H9 (cell line): ENCODE measurements around the gene AGGF1. TPM values are rescaled to one million over a fixed set of nuclear protein-coding genes. Genes with fewer than 3 reads are reported as not detected.

ENCODE experiments used
- DNase-seq: peaks from one replicate; pipeline ENCODE4 v3.0.0-alpha.2; 2017
- H2AFZ ChIP-seq: one replicate; pipeline ENCODE4 v1.6.1; 2013; ENCODE audit warnings: mild to moderate bottlenecking, low read length, control low read depth, moderate library complexity
- H2AK5ac ChIP-seq: 2 replicates; pipeline ENCODE4 v1.6.1; 2013; ENCODE audit warnings: low read length, control low read depth, mixed read lengths; ENCODE audit not compliant: insufficient read length
- H2BK120ac ChIP-seq: one replicate; pipeline ENCODE4 v1.6.1; 2013; ENCODE audit warnings: low read depth, mild to moderate bottlenecking, low read length, control low read depth, inconsistent platforms; ENCODE audit not compliant: poor library complexity, severe bottlenecking
- H2BK12ac ChIP-seq: 2 replicates; pipeline ENCODE4 v1.6.1; 2013; ENCODE audit warnings: low read length, control low read depth, mixed read lengths, low read depth; ENCODE audit not compliant: insufficient read length
- H2BK15ac ChIP-seq: 2 replicates; pipeline ENCODE4 v1.6.1; 2013; ENCODE audit warnings: low read depth, low read length, control low read depth
- H2BK20ac ChIP-seq: one replicate; pipeline ENCODE4 v1.6.1; 2013; ENCODE audit warnings: low read depth, mild to moderate bottlenecking, low read length, control low read depth, inconsistent platforms; ENCODE audit not compliant: poor library complexity, severe bottlenecking
- H2BK5ac ChIP-seq: 2 replicates; pipeline ENCODE4 v1.6.1; 2013; ENCODE audit warnings: low read length, control low read depth, mixed read lengths; ENCODE audit not compliant: insufficient read length
- H3K14ac ChIP-seq: 2 replicates; pipeline ENCODE4 v1.6.1; 2013; ENCODE audit warnings: low read length, control low read depth; ENCODE audit not compliant: insufficient read depth
- H3K18ac ChIP-seq: 2 replicates; pipeline ENCODE4 v1.6.1; 2013; ENCODE audit warnings: low read depth, mild to moderate bottlenecking, mixed read lengths, low read length, control low read depth; ENCODE audit not compliant: insufficient read length
- H3K23ac ChIP-seq: 2 replicates; pipeline ENCODE4 v1.6.1; 2013; ENCODE audit warnings: low read length, control low read depth, mixed read lengths, low read depth; ENCODE audit not compliant: insufficient read length
- H3K23me2 ChIP-seq: 2 replicates; pipeline ENCODE4 v1.6.1; 2013; ENCODE audit warnings: low read depth, mild to moderate bottlenecking, mixed read lengths, low read length, control low read depth; ENCODE audit not compliant: insufficient read length, poor library complexity, severe bottlenecking
- H3K27ac ChIP-seq: 2 replicates; pipeline ENCODE4 v1.5.1; 2013; ENCODE audit warnings: low read length, control low read depth, mixed read lengths, low read depth; ENCODE audit not compliant: insufficient read length
- H3K27me3 ChIP-seq: 2 replicates; pipeline ENCODE4 v1.6.1; 2013; ENCODE audit warnings: low read length, control low read depth, inconsistent platforms; ENCODE audit not compliant: insufficient read depth
- H3K4ac ChIP-seq: 2 replicates; pipeline ENCODE4 v1.6.1; 2013; ENCODE audit warnings: low read depth, mild to moderate bottlenecking, control low read depth, inconsistent platforms, low read length, moderate library complexity
- H3K4me1 ChIP-seq: 2 replicates; pipeline ENCODE4 v1.6.1; 2013; ENCODE audit warnings: low read length, control low read depth, inconsistent platforms; ENCODE audit not compliant: insufficient read depth
- H3K4me2 ChIP-seq: 2 replicates; pipeline ENCODE4 v1.6.1; 2013; ENCODE audit warnings: low read length, control low read depth, mixed read lengths; ENCODE audit not compliant: insufficient read length, insufficient read depth
- H3K56ac ChIP-seq: 2 replicates; pipeline ENCODE4 v1.6.1; 2013; ENCODE audit warnings: low read depth, mild to moderate bottlenecking, mixed read lengths, low read length, control low read depth; ENCODE audit not compliant: insufficient read length
- H3K79me1 ChIP-seq: 2 replicates; pipeline ENCODE4 v1.6.1; 2013; ENCODE audit warnings: low read depth, mild to moderate bottlenecking, moderate library complexity, low read length, control low read depth, inconsistent platforms; ENCODE audit not compliant: insufficient read depth, poor library complexity, severe bottlenecking
- H3K79me2 ChIP-seq: 2 replicates; pipeline ENCODE4 v1.6.1; 2013; ENCODE audit warnings: low read length, control low read depth, inconsistent platforms; ENCODE audit not compliant: insufficient read depth
- H3K9ac ChIP-seq: 2 replicates; pipeline ENCODE4 v1.6.1; 2013; ENCODE audit warnings: low read length, control low read depth, mixed read lengths; ENCODE audit not compliant: insufficient read length; ENCODE audit errors: extremely low read depth
- H3K9me3 ChIP-seq: one replicate; pipeline ENCODE4 v1.6.1; 2013; ENCODE audit warnings: low read depth, low read length, inconsistent platforms; ENCODE audit not compliant: control insufficient read depth
- H3T11ph ChIP-seq: one replicate; pipeline ENCODE4 v1.6.1; 2013; ENCODE audit warnings: mild to moderate bottlenecking, low read length, control low read depth, inconsistent platforms
- H4K20me1 ChIP-seq: one replicate; pipeline ENCODE4 v1.6.1; 2013; ENCODE audit not compliant: control insufficient read depth, insufficient read length, insufficient read depth
- H4K5ac ChIP-seq: 2 replicates; pipeline ENCODE4 v1.6.1; 2013; ENCODE audit warnings: low read depth, mild to moderate bottlenecking, mixed read lengths, low read length, control low read depth; ENCODE audit not compliant: insufficient read length
- H4K8ac ChIP-seq: replicated peaks from 2 replicates; pipeline ENCODE4 v1.6.1; 2013; ENCODE audit warnings: low read length, control low read depth, mixed read lengths, low read depth; ENCODE audit not compliant: insufficient read length
- H4K91ac ChIP-seq: 2 replicates; pipeline ENCODE4 v1.6.1; 2013; ENCODE audit warnings: low read depth, mild to moderate bottlenecking, moderate library complexity, mixed read lengths, low read length, control low read depth; ENCODE audit not compliant: insufficient read length
- H3K27ac Mint-ChIP-seq, 3 experiments: 2 replicates in 2 of 3; 3 replicates in 1 of 3; pipeline ENCODE4 v1.8.0; 2020 to 2021; ENCODE audit warnings: mixed read lengths in 3 of 3, mild to moderate bottlenecking in 1 of 3, moderate library complexity in 1 of 3
- H3K27me3 Mint-ChIP-seq: 2 replicates; pipeline ENCODE4 v1.8.0; 2021; ENCODE audit warnings: low read depth, mild to moderate bottlenecking, moderate library complexity, mixed read lengths
- H3K36me3 Mint-ChIP-seq, 3 experiments: 2 replicates in 2 of 3; 3 replicates in 1 of 3; pipeline ENCODE4 v1.8.0; 2020 to 2021; ENCODE audit warnings: low read depth in 3 of 3, mixed read lengths in 3 of 3; ENCODE audit not compliant: insufficient read depth in 1 of 3
- H3K4me1 Mint-ChIP-seq, 2 experiments: 2 replicates each; pipeline ENCODE4 v1.8.0; 2020; ENCODE audit warnings: mixed read lengths in 2 of 2
- H3K4me3 Mint-ChIP-seq, 2 experiments: 2 replicates in 1 of 2; 3 replicates in 1 of 2; pipeline ENCODE4 v1.8.0; 2020 to 2021; ENCODE audit warnings: mild to moderate bottlenecking in 2 of 2, mixed read lengths in 2 of 2, moderate library complexity in 1 of 2
- H3K9me3 Mint-ChIP-seq, 2 experiments: 2 replicates in 1 of 2; 3 replicates in 1 of 2; pipeline ENCODE4 v1.8.0; 2020; ENCODE audit warnings: mild to moderate bottlenecking in 2 of 2, mixed read lengths in 2 of 2, moderate library complexity in 1 of 2
- WGBS: extraction: QIAGEN DNeasy Blood & Tissue Kit; methylation state at CpG from one replicate; pipeline ENCODE4 v1.1.7; 2013; ENCODE audit warnings: missing lambda C conversion rate, low lambda C conversion rate, mixed read lengths; ENCODE audit not compliant: insufficient read length; ENCODE audit errors: extremely low coverage; 5-methylcytosine and 5-hydroxymethylcytosine counted together
- total RNA-seq: library from RNA; stranded (reverse); gene quantifications from 2 replicates; pipeline ENCODE4 v1.2.1, GENCODE V29; 2021
- TF ChIP-seq, protein P1 (sequence below): fragments of 200-600 bp; sonication (generic); conservative IDR thresholded peaks from 3 replicates; pipeline ENCODE4 v1.8.0; 2021; ENCODE audit warnings: antibody characterized with exemption, mild to moderate bottlenecking

The AGGF1 gene
- total RNA-seq, 1 experiment from 2014 or later = 13.6 TPM

DNA sequence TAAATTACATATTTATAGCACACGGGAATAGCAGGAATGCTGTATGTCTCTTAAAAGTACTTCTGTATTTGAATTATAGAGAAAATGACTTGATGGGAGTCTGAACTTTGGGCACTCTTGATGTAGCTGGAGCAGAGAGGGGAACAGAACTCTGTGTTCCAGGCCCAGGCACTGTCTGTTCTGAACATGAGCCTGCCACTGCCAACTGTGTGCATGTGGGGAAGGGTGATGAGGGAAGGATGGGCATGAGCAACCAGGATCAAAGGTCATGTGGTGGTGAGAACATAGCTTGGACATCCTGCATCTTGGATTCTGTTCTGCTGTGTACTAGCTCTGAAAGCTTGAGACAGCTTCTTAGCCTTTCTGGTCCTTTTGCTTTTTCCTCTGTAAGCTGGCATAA lies 73.3 kb downstream of the AGGF1 start:
- Histone ChIP-seq H3K56ac (no peak overlapping the region), H3T11ph (no peak overlapping the region), H3K4me1 (no peaks in the 10 kb centered on the region), H3K79me2 (0 out of 2 replicates have a peak, but pooled peaks cover 2% of the 10 kb centered on the region), H2AFZ (no peak overlapping the region), H2AK5ac (no peak overlapping the region), H3K14ac (no peak overlapping the region), H2BK5ac (no peak overlapping the region), H4K20me1 (no peaks in the 10 kb centered on the region), H3K23me2 (no peaks in the 10 kb centered on the region), H2BK12ac (no peak overlapping the region), H3K18ac (no peak overlapping the region), H4K91ac (no peak overlapping the region), H3K23ac (no peak overlapping the region), H4K5ac (no peak overlapping the region), H3K4ac (no peak overlapping the region), H4K8ac (no peak overlapping the region), H2BK120ac (no peak overlapping the region), H3K79me1 (no peaks in the 10 kb centered on the region), H3K9me3 (no peaks in the 10 kb centered on the region), H3K9ac (no peak overlapping the region), H3K27ac (no peak overlapping the region), H3K4me2 (no peak overlapping the region), H3K27me3 (no peaks in the 10 kb centered on the region), H2BK15ac (no peak overlapping the region), H2BK20ac (no peak overlapping the region)
- TF ChIP-seq, protein P1, sequence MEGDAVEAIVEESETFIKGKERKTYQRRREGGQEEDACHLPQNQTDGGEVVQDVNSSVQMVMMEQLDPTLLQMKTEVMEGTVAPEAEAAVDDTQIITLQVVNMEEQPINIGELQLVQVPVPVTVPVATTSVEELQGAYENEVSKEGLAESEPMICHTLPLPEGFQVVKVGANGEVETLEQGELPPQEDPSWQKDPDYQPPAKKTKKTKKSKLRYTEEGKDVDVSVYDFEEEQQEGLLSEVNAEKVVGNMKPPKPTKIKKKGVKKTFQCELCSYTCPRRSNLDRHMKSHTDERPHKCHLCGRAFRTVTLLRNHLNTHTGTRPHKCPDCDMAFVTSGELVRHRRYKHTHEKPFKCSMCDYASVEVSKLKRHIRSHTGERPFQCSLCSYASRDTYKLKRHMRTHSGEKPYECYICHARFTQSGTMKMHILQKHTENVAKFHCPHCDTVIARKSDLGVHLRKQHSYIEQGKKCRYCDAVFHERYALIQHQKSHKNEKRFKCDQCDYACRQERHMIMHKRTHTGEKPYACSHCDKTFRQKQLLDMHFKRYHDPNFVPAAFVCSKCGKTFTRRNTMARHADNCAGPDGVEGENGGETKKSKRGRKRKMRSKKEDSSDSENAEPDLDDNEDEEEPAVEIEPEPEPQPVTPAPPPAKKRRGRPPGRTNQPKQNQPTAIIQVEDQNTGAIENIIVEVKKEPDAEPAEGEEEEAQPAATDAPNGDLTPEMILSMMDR = no peak
- H3K4me3 Mint-ChIP-seq = no peak overlapping the region
- no peak for DNase-seq
- H3K4me1 Mint-ChIP-seq = no peaks in the 10 kb centered on the region
- whole genome bisulfite sequencing = no CpG with 5 or more reads among the region's 1 CpG
- H3K9me3 Mint-ChIP-seq = peaks cover 0 to 3% of the 10 kb centered on the region in 2 experiments; a peak in 2 of 5 replicates
- H3K36me3 Mint-ChIP-seq = peaks cover 7 to 14% (median 14%) of the 10 kb centered on the region in 3 experiments; a peak in 5 of 7 replicates
- no peak overlapping the region for H3K27ac Mint-ChIP-seq
- H3K27me3 Mint-ChIP-seq = no peaks in the 10 kb centered on the region
